K562 (cell line): ENCODE results near the gene RAPGEFL1. TPM values are rescaled to one million over a fixed set of nuclear protein-coding genes. Genes with fewer than 3 reads are reported as not detected.

ENCODE experiments used
- EP300 ChIP-seq: IDR thresholded peaks from 2 replicates; pipeline ENCODE4 v1.6.1; 2012; ENCODE audit warnings: low read length, improper control_type of control experiment
- FOXK1 ChIP-seq: sonication (generic); formaldehyde crosslinking; IDR thresholded peaks from 2 replicates; pipeline ENCODE4 v1.8.0; 2022; ENCODE audit warnings: missing genetic modification reagents, mild to moderate bottlenecking, borderline replicate concordance
- GABPB1 ChIP-seq: sonication (generic); formaldehyde crosslinking; IDR thresholded peaks from 2 replicates; pipeline ENCODE4 v1.8.0; 2022; ENCODE audit warnings: mild to moderate bottlenecking, missing genetic modification reagents
- HDAC1 ChIP-seq, 2 experiments: fragments of 450-650 bp; IDR thresholded peaks; 2 replicates each; pipeline ENCODE4 v1.6.1; 2016 to 2017; ENCODE audit warnings: inconsistent platforms in 1 of 2, mild to moderate bottlenecking in 1 of 2, moderate library complexity in 1 of 2
- KDM1A ChIP-seq, 2 experiments: fragments of 450-650 bp; IDR thresholded peaks; 2 replicates each; pipeline ENCODE4 v1.6.1; 2016; ENCODE audit warnings: mild to moderate bottlenecking in 2 of 2
- MITF ChIP-seq: IDR thresholded peaks from 2 replicates; pipeline ENCODE4 v1.6.1; 2014; ENCODE audit warnings: antibody characterized with exemption
- MNT ChIP-seq, 2 experiments: fragments of 450-650 bp; conservative IDR thresholded peaks; 2 replicates each; pipeline ENCODE4 v1.6.1; 2017; ENCODE audit warnings: mild to moderate bottlenecking in 2 of 2, moderate library complexity in 2 of 2
- NR2C1 ChIP-seq, 2 experiments: fragments of 450-650 bp; IDR thresholded peaks; 2 replicates each; pipeline ENCODE4 v1.6.1; 2017; ENCODE audit warnings: mild to moderate bottlenecking in 2 of 2, antibody characterized with exemption in 1 of 2, inconsistent platforms in 1 of 2, missing compliant biosample characterization in 1 of 2, missing genetic modification characterization in 1 of 2
- NR2C2 ChIP-seq, 2 experiments: fragments of 200-800 bp in 1 of 2; sonication (Bioruptor generic) in 1 of 2; sonication (generic) in 1 of 2; formaldehyde crosslinking in 1 of 2; IDR thresholded peaks; 2 replicates each; pipeline versions ENCODE4 v1.6.1 to v1.8.0; 2016 to 2022; ENCODE audit warnings: mild to moderate bottlenecking in 1 of 2, missing compliant biosample characterization in 1 of 2, missing genetic modification characterization in 1 of 2, missing genetic modification reagents in 1 of 2
- PHF21A ChIP-seq: fragments of 450-650 bp; IDR thresholded peaks from 2 replicates; pipeline ENCODE4 v1.6.1; 2017; ENCODE audit warnings: low read depth, borderline replicate concordance
- SMARCE1 ChIP-seq: fragments of 450-650 bp; IDR thresholded peaks from 2 replicates; pipeline ENCODE4 v1.7.1; 2016; ENCODE audit warnings: mild to moderate bottlenecking
- TAF9B ChIP-seq: fragments of 450-650 bp; IDR thresholded peaks from 2 replicates; pipeline ENCODE4 v1.6.1; 2018; ENCODE audit warnings: mild to moderate bottlenecking; ENCODE audit not compliant: partially characterized antibody
- TBL1XR1 ChIP-seq, 2 experiments: IDR thresholded peaks; 2 replicates each; pipeline ENCODE4 v1.6.1; 2012; ENCODE audit warnings: improper control_type of control experiment in 2 of 2, low read length in 2 of 2, mild to moderate bottlenecking in 1 of 2
- USF2 ChIP-seq: sonication (generic); formaldehyde crosslinking; IDR thresholded peaks from 2 replicates; pipeline ENCODE4 v1.5.0; 2020; ENCODE audit warnings: missing genetic modification reagents
- VEZF1 ChIP-seq: fragments of 200-800 bp; sonication (Bioruptor generic); IDR thresholded peaks from 2 replicates; pipeline ENCODE4 v1.6.1; 2017; ENCODE audit warnings: missing genetic modification characterization, missing compliant biosample characterization
- XRCC5 ChIP-seq: fragments of 200-400 bp; formaldehyde crosslinking; IDR thresholded peaks from 2 replicates; pipeline ENCODE4 v1.6.1; 2017; ENCODE audit warnings: low read depth, mild to moderate bottlenecking, low read length
- ZFP91 ChIP-seq: sonication (generic); formaldehyde crosslinking; IDR thresholded peaks from 2 replicates; pipeline ENCODE4 v1.8.0; 2022; ENCODE audit warnings: mild to moderate bottlenecking, missing genetic modification reagents
- polyA plus RNA-seq, 8 experiments: library from polyadenylated mRNA; depleted of rRNA in 4 of 8; stranded (reverse) in 5 of 8; unstranded in 3 of 8; fragments of >200 nt; fragmentation: Nextera tagmentation in 2 of 8; fragmentation: Illumina TruSeq in 1 of 8; extraction: Ambion mirVana in 2 of 8; extraction: Trizol in 1 of 8; gene quantifications; 2 replicates each; pipeline versions ENCODE4 v1.2.1 to v1.2.3, GENCODE V29; 2011 to 2014; ENCODE audit warnings: inconsistent platforms in 1 of 8, missing spikeins in 1 of 8
- total RNA-seq, 7 experiments: library from RNA; depleted of rRNA in 6 of 7; stranded (reverse); fragments of >200 nt in 6 of 7; fragmentation: Illumina TruSeq in 2 of 7; extraction: Trizol in 2 of 7; gene quantifications; 2 replicates each; pipeline versions ENCODE4 v1.2.1 to v1.2.3, GENCODE V29; 2011 to 2021; ENCODE audit warnings: low replicate concordance in 1 of 7

RAPGEFL1 gene
- total and polyA plus RNA-seq, 9 of the 15 experiments (the other 6 are each of a cell fraction or from before 2014, with no cell fraction given): 0.18 to 4.1 (median 2.1) TPM

GRCh38 chr17:40191237-40192208, 14.3 kb downstream of the RAPGEFL1 start (continued):
- TF ChIP-seq MITF (peak; percentile 11; the same call in 1 of the 2 replicates), USF2 (CRISPR knock-in tag) (peak; percentile 4; the same call in 1 of the 2 replicates), VEZF1 (CRISPR knock-in tag) (peak; percentile 76), TBL1XR1 (IDR thresholded peaks at IDR 0.05; ENCODE audit: low read length in 2 of 2) (0 out of 4 replicates have a peak, but pooled peaks of 1 of the 2 experiments have one; percentile 10), EP300 (0 out of 2 replicates have a peak, but pooled peaks have one; percentile 16), TAF9B (no peak), SMARCE1 (0 out of 2 replicates have a peak, but pooled peaks have one; percentile 31), HDAC1 (IDR thresholded peaks at IDR 0.05) (peak in 1 of 2 experiments; percentile 60; a peak in 2 of 4 replicates), PHF21A (peak; percentile 78; the same call in 1 of the 2 replicates), NR2C1 (IDR thresholded peaks at IDR 0.05) (no peak), NR2C1 (tag; IDR thresholded peaks at IDR 0.05) (no peak), MNT (conservative IDR thresholded peaks at IDR 0.05) (peak in 1 of 2 experiments; percentile 37; a peak in 2 of 4 replicates), KDM1A (IDR thresholded peaks at IDR 0.05) (peak; percentile 15 to 44; a peak in 1 of 4 replicates), GABPB1 (CRISPR knock-in tag) (peak; percentile 35; the same call in 1 of the 2 replicates), XRCC5 (peak; percentile 64; the same call in 1 of the 2 replicates), NR2C2 (CRISPR knock-in tag; IDR thresholded peaks at IDR 0.05) (no peak), NR2C2 (tag; IDR thresholded peaks at IDR 0.05) (peak; percentile 35; the same call in 1 of the 2 replicates), FOXK1 (CRISPR knock-in tag) (no peak), ZFP91 (CRISPR knock-in tag) (no peak)
